Natural killer cell (primary cell): Measurements from ENCODE around the gene H19. TPM values are rescaled to one million over a fixed set of nuclear protein-coding genes. Genes with fewer than 3 reads are reported as not detected.

Experiments used
- ATAC-seq, 3 donors: fragments of 150-1000 bp in 2 of 3; fragments of 200-7000 bp in 1 of 3; cut with Tn5 transposase; 1 replicate in 1 of 3; 2 replicates in 2 of 3; pipeline ENCODE4 v1.10.0; 2021; ENCODE audit warnings: mild to moderate bottlenecking in 2 of 3, moderate library complexity in 2 of 3
- DNase-seq, 2 donors: peaks; one replicate each; pipeline versions ENCODE4 v3.0.0 to v3.0.0-alpha.2; 2013 to 2021; ENCODE audit warnings: mixed read lengths in 1 of 2
- H3K27ac ChIP-seq: one replicate; pipeline ENCODE4 v1.5.1; 2013; ENCODE audit warnings: mild to moderate bottlenecking, low read length
- H3K27me3 ChIP-seq: one replicate; pipeline ENCODE4 v1.6.1; 2013; ENCODE audit warnings: low read length; ENCODE audit not compliant: control insufficient read depth, insufficient read depth
- H3K36me3 ChIP-seq: one replicate; pipeline ENCODE4 v1.6.1; 2013; ENCODE audit warnings: low read length; ENCODE audit not compliant: control insufficient read depth, insufficient read depth
- H3K4me1 ChIP-seq: one replicate; pipeline ENCODE4 v1.6.1; 2013; ENCODE audit warnings: low read length; ENCODE audit not compliant: control insufficient read depth, insufficient read depth
- H3K4me3 ChIP-seq: one replicate; pipeline ENCODE4 v1.5.1; 2013; ENCODE audit warnings: low read length
- H3K9me3 ChIP-seq: one replicate; pipeline ENCODE4 v1.6.1; 2013; ENCODE audit warnings: low read length; ENCODE audit not compliant: control insufficient read depth, insufficient read depth
- H3K27ac Mint-ChIP-seq, 2 donors: one replicate each; pipeline ENCODE4 v1.8.0; 2022; ENCODE audit warnings: mild to moderate bottlenecking in 2 of 2, mixed read lengths in 2 of 2, moderate library complexity in 1 of 2
- H3K27me3 Mint-ChIP-seq, 2 donors: one replicate each; pipeline ENCODE4 v1.8.0; 2022; ENCODE audit warnings: low read depth in 2 of 2, mixed read lengths in 2 of 2
- H3K36me3 Mint-ChIP-seq: one replicate; pipeline ENCODE4 v1.8.0; 2022; ENCODE audit warnings: mixed read lengths
- H3K4me1 Mint-ChIP-seq, 2 donors: one replicate each; pipeline ENCODE4 v1.8.0; 2022; ENCODE audit warnings: mixed read lengths in 2 of 2
- H3K4me3 Mint-ChIP-seq: one replicate; pipeline ENCODE4 v1.8.0; 2022; ENCODE audit warnings: mild to moderate bottlenecking, moderate library complexity, mixed read lengths
- H3K9me3 Mint-ChIP-seq, 2 donors: one replicate each; pipeline ENCODE4 v1.8.0; 2022; ENCODE audit warnings: mixed read lengths in 2 of 2
- WGBS: methylation state at CpG from one replicate; pipeline ENCODE4 v1.1.7; 2013; ENCODE audit warnings: missing lambda C conversion rate; ENCODE audit not compliant: insufficient coverage; 5-methylcytosine and 5-hydroxymethylcytosine counted together
- intact Hi-C: fragments of 100-400 bp; cut with micrococcal nuclease; formaldehyde crosslinking; loops from one replicate; pipeline ENCODE4 v1.14.2; 2022
- total RNA-seq, 4 donors: library from RNA; stranded (reverse); fragments of 120-200 nt in 1 of 4; gene quantifications; one replicate each; pipeline versions ENCODE4 v1.2.3 to v1.2.4, GENCODE V29; 2013 to 2022
- TF ChIP-seq, protein P1 (sequence below): fragments of 200-600 bp; IDR thresholded peaks from one replicate; pipeline ENCODE4 v1.8.0; 2022; ENCODE audit warnings: antibody characterized with exemption

H19 gene
- total RNA-seq, 3 donors from 2014 or later (not counting 1 experiment from before 2014, with no cell fraction given), result not detected

DNA sequence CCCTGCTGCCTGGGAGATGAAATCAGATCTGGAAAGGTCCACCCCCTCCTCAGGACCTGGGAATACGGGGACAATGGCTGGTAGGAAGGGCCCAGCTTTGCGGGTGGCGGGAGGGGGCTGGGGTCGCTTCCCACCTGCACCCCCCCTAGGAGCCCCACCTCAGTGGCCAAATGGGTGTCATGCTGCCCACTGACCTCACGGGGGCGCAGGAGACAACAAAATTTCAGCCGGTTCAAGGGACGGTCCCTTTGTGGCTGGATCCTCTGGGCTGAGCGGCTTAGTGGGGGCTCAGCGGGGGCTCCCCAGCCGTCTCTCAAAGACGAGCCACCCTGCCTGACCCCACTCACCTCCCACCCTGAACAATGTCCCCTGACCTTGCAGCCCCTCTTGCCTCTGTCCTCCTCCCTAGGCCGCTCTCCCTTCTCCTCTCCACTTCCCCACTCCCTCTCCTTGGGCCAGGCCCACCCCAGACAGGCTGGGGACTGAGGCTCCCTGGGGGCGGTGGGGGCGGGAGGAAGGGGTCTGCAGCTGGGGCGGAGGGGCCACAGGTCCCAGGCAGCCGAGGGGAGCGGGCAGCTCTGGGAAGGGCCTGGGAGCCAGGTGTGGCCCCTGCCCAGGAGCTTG is 39.3 kb upstream of the H19 start:
- no CpG with 5 or more reads among the region's 18 CpGs for WGBS
- Mint-ChIP-seq H3K27ac (no peak overlapping the region), H3K4me3 (no peak overlapping the region), H3K9me3 (no peaks in the 10 kb centered on the region), H3K4me1 (no peaks in the 10 kb centered on the region), H3K36me3 (no peaks in the 10 kb centered on the region), H3K27me3 (no peaks in the 10 kb centered on the region)
- H3K9me3 ChIP-seq, result no peaks in the 10 kb centered on the region
- H3K4me1 ChIP-seq, result no peaks in the 10 kb centered on the region
- no peaks in the 10 kb centered on the region for H3K27me3 ChIP-seq
- ATAC-seq (peak; percentile 55 to 75 (median 55)), DNase-seq (no peak)
- no peaks in the 10 kb centered on the region for H3K36me3 ChIP-seq
- TF ChIP-seq, protein P1, sequence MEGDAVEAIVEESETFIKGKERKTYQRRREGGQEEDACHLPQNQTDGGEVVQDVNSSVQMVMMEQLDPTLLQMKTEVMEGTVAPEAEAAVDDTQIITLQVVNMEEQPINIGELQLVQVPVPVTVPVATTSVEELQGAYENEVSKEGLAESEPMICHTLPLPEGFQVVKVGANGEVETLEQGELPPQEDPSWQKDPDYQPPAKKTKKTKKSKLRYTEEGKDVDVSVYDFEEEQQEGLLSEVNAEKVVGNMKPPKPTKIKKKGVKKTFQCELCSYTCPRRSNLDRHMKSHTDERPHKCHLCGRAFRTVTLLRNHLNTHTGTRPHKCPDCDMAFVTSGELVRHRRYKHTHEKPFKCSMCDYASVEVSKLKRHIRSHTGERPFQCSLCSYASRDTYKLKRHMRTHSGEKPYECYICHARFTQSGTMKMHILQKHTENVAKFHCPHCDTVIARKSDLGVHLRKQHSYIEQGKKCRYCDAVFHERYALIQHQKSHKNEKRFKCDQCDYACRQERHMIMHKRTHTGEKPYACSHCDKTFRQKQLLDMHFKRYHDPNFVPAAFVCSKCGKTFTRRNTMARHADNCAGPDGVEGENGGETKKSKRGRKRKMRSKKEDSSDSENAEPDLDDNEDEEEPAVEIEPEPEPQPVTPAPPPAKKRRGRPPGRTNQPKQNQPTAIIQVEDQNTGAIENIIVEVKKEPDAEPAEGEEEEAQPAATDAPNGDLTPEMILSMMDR, result no peak
- intact Hi-C loops, result no loop called here
- no peak overlapping the region for H3K27ac ChIP-seq
- H3K4me3 ChIP-seq, result no peak overlapping the region

DNA sequence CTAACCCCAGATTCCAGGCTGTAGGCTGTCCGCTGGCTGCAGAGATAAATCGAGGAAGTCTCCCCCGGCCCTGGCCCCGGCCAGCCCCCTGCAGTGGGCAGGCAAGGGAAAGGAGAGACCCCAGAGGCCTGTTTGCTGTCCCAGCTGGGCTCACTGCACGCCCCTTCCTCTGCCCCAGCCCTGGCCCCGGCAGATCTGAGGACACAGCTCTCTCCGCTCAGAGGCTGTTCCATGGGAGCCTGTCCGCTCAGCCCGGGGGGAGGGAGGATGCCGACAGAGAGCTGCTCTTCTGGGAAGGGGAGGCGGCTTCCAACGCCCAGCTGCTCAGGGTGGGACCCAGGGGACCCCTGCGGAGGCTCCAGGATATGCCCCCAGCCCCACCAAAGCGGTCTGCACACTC is 37.7 kb upstream of the H19 start:
- TF ChIP-seq, protein P1, result no peak

DNA sequence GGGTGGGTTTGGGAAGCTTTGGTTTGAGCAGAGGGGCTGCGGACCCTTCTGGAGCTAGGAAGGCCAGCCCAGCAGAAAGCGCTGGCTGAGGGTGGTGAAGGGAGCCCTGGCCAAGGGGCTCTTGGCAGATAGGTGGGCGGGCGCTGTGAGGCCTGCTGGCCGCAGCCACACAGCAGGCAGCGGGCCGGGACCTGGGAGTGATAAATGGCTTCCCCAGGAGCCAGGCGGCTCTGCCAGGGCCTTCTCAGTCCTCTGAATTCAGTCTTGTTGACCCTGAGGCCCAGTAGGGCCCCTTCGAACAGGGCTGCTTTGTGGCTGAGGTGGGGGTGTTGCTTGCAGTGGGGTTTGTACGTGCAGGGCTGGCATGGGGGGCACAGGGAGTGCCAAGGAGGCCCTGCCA is 33.4 kb upstream of the H19 start:
- TF ChIP-seq, protein P1, result no peak
- WGBS, result no CpG with 5 or more reads among the region's 10 CpGs

More for the DNA sequence above, 37.7 kb upstream of the H19 start:
- Histone ChIP-seq H3K9me3 (no peaks in the 10 kb centered on the region), H3K4me1 (no peaks in the 10 kb centered on the region), H3K36me3 (no peaks in the 10 kb centered on the region), H3K27me3 (no peaks in the 10 kb centered on the region), H3K4me3 (no peak overlapping the region), H3K27ac (no peak overlapping the region)
- no peaks in the 10 kb centered on the region for H3K4me1 Mint-ChIP-seq
- intact Hi-C loops, result no loop called here
- H3K27me3 Mint-ChIP-seq, result no peaks in the 10 kb centered on the region
- H3K27ac Mint-ChIP-seq, result no peak overlapping the region
- no peaks in the 10 kb centered on the region for H3K9me3 Mint-ChIP-seq
- WGBS, result no CpG with 5 or more reads among the region's 14 CpGs
- no peaks in the 10 kb centered on the region for H3K36me3 Mint-ChIP-seq
- DNase-seq (no peak), ATAC-seq (no peak)
- H3K4me3 Mint-ChIP-seq, result no peak overlapping the region

DNA sequence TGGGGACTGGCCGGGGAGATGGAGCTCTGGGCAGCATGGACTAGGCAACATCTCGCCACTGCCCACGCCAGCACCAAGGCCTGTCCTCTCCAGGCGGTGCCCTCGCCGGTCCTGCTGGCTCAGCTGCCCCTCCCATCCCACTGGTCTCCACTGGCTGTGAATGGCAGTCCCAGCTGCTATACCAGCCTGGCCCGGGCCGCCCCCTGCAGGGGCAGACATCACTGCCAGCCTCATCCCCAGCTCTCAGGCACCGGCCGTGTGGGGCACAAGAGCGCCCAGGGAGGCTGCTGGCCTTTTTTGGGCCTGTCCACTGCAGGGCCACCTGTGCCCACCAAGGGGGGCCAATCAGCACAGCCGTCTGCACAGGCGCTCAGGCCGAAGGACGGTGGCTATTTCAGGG is 30.1 kb upstream of the H19 start:
- Histone ChIP-seq H3K27me3 (no peaks in the 10 kb centered on the region), H3K9me3 (no peaks in the 10 kb centered on the region), H3K36me3 (no peaks in the 10 kb centered on the region), H3K4me3 (no peak overlapping the region), H3K4me1 (no peaks in the 10 kb centered on the region), H3K27ac (no peak overlapping the region)
- DNase-seq (no peak), ATAC-seq (no peak)
- Mint-ChIP-seq H3K9me3 (no peaks in the 10 kb centered on the region), H3K4me1 (no peaks in the 10 kb centered on the region), H3K27ac (no peak overlapping the region), H3K36me3 (no peaks in the 10 kb centered on the region), H3K27me3 (no peaks in the 10 kb centered on the region), H3K4me3 (no peak overlapping the region)
- TF ChIP-seq, protein P1, result no peak
- no CpG with 5 or more reads among the region's 15 CpGs for WGBS
- intact Hi-C loops, result no loop called here

More for the DNA sequence above, 33.4 kb upstream of the H19 start:
- ATAC-seq (no peak), DNase-seq (no peak)
- no peaks in the 10 kb centered on the region for H3K27me3 ChIP-seq
- no peak overlapping the region for H3K27ac ChIP-seq
- Mint-ChIP-seq H3K9me3 (no peaks in the 10 kb centered on the region), H3K36me3 (no peaks in the 10 kb centered on the region), H3K27me3 (no peaks in the 10 kb centered on the region), H3K4me1 (no peaks in the 10 kb centered on the region), H3K4me3 (no peak overlapping the region), H3K27ac (no peak overlapping the region)
- H3K4me1 ChIP-seq, result no peaks in the 10 kb centered on the region
- H3K9me3 ChIP-seq, result no peaks in the 10 kb centered on the region
- intact Hi-C loops, result no loop called here
- H3K4me3 ChIP-seq, result no peak overlapping the region
- H3K36me3 ChIP-seq, result no peaks in the 10 kb centered on the region
